ENCODE measurements around the gene CD180.

CD180 gene

DNA sequence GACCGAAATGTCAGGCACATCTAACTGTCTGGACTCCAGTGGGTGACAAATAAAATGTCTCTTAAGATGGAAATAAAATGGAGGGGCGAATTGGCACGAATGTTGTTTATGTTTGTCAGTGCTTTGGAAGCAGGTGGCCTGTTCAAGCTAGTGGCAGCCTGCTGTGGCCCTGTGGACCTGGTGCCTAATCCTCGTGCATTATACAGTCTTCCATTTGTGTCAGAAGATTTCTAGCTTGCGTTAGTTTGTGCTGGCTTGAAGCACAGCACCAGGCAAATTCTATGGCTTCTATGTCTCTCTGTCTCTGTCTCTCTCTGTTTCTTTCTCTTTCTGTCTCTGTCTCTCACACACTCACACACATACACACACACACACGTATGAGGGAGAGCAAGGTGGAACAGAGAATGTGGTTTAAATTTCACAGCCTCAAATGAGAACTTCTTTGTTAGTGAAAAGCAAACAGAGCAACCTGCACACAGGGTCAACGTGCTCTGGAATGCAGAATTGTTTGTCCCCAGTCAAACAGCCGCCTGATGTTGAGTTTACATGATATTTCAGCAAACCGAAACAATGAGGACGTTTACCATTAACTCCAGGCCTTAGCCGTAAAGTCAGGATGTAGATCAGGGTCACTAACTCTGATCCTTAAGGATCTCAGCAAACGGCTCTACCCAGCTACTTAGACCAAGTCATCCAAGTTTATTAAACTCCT lies 39.0 kb upstream of the CD180 start:
- TF ChIP-seq, protein P1, sequence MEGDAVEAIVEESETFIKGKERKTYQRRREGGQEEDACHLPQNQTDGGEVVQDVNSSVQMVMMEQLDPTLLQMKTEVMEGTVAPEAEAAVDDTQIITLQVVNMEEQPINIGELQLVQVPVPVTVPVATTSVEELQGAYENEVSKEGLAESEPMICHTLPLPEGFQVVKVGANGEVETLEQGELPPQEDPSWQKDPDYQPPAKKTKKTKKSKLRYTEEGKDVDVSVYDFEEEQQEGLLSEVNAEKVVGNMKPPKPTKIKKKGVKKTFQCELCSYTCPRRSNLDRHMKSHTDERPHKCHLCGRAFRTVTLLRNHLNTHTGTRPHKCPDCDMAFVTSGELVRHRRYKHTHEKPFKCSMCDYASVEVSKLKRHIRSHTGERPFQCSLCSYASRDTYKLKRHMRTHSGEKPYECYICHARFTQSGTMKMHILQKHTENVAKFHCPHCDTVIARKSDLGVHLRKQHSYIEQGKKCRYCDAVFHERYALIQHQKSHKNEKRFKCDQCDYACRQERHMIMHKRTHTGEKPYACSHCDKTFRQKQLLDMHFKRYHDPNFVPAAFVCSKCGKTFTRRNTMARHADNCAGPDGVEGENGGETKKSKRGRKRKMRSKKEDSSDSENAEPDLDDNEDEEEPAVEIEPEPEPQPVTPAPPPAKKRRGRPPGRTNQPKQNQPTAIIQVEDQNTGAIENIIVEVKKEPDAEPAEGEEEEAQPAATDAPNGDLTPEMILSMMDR (IDR thresholded peaks at IDR 0.05; ENCODE audit: low read depth, low read length, poor library complexity, severe bottlenecking), result no peak
- no peak for TF ChIP-seq EZH2phosphoT487 (IDR thresholded peaks at IDR 0.05; ENCODE audit: borderline replicate concordance, low read length)
- Histone ChIP-seq H4K20me1 (ENCODE audit: control insufficient read depth, insufficient read depth, low read depth, low read length) (no peaks in the 10 kb centered on the region), H3K4me1 (ENCODE audit: control insufficient read depth, low read length) (no peaks in the 10 kb centered on the region), H3K4me2 (ENCODE audit: low read length) (no peak overlapping the region), H3F3A (ENCODE audit: control insufficient read depth, insufficient read depth) (no peaks in the 10 kb centered on the region), H3K9me3 (ENCODE audit: control insufficient read depth, insufficient read depth, low read length) (no peaks in the 10 kb centered on the region), H3K36me3 (ENCODE audit: control insufficient read depth, low read length) (no peaks in the 10 kb centered on the region), H3K79me2 (ENCODE audit: control insufficient read depth, low read length) (no peaks in the 10 kb centered on the region), H3K27me3 (ENCODE audit: control insufficient read depth, low read length) (peaks cover 27% of the 10 kb centered on the region), H3K27ac (ENCODE audit: low read depth, low read length) (no peak overlapping the region), H3K4me3 (ENCODE audit: low read length) (no peak overlapping the region), H3K9me2 (replicated peaks; ENCODE audit: control insufficient read depth, low read length) (no peaks in the 10 kb centered on the region)

DNA sequence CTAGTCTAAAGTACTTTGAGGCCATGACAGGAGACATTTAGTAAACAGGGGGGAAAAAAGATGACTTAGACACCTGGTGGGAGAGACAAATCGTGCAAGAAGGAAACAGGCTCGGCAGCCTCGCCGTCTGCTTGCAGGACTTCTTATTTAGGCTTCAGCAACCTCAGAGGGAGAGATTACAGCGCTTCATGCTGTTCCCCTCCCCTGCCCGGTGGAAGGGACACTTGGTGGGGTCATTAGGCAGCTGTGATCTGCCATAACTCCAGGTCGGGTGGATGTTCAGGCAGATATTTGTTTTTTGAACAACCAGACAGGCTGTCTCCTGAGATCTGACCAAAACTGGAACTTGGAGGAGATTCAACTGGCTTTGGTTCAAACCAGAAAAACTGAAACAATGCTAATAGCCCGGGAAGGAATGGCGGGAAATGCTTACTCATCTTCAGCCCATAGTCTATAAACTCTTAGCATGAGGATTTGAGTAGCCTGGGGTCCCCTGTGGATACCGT lies 38.1 kb upstream of the CD180 start:
- Histone ChIP-seq H3K27me3 (ENCODE audit: control insufficient read depth, low read length) (peaks cover 27% of the 10 kb centered on the region), H3K9me3 (ENCODE audit: control insufficient read depth, insufficient read depth, low read length) (no peaks in the 10 kb centered on the region), H4K20me1 (ENCODE audit: control insufficient read depth, insufficient read depth, low read depth, low read length) (no peaks in the 10 kb centered on the region), H3K36me3 (ENCODE audit: control insufficient read depth, low read length) (no peaks in the 10 kb centered on the region), H3K4me2 (ENCODE audit: low read length) (no peak overlapping the region), H3K4me3 (ENCODE audit: low read length) (no peak overlapping the region), H3K4me1 (ENCODE audit: control insufficient read depth, low read length) (no peaks in the 10 kb centered on the region), H3K79me2 (ENCODE audit: control insufficient read depth, low read length) (no peaks in the 10 kb centered on the region), H3K27ac (ENCODE audit: low read depth, low read length) (no peak overlapping the region), H3F3A (ENCODE audit: control insufficient read depth, insufficient read depth) (no peaks in the 10 kb centered on the region), H3K9me2 (replicated peaks; ENCODE audit: control insufficient read depth, low read length) (no peaks in the 10 kb centered on the region)
- TF ChIP-seq, protein P1 (IDR thresholded peaks at IDR 0.05; ENCODE audit: low read depth, low read length, poor library complexity, severe bottlenecking), result no peak
- no peak for TF ChIP-seq EZH2phosphoT487 (IDR thresholded peaks at IDR 0.05; ENCODE audit: borderline replicate concordance, low read length)

DNA sequence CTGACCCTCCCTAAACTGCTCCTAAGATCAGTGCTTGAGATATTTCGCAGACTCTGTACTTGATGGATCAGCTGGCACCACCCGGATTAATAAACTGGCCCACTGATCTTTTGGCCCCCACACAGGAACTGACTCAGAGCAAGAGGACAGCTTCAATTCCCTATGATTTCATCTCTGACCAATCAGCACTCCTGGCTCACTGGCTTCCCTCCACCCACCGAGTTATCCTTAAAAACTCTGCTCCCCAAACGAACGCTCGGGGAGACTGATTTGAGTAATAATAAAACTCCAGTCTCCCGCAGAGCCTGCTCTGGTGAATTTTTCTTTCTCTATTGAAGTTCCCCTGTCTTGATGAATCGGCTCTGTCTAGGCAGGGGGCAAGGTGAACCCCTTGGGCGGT lies 36.5 kb upstream of the CD180 start:
- H3K4me3 ChIP-seq (ENCODE audit: low read length), result no peak overlapping the region
- TF ChIP-seq, protein P1 (IDR thresholded peaks at IDR 0.05; ENCODE audit: low read depth, low read length, poor library complexity, severe bottlenecking), result no peak
- TF ChIP-seq EZH2phosphoT487 (IDR thresholded peaks at IDR 0.05; ENCODE audit: borderline replicate concordance, low read length), result no peak
- H3K36me3 ChIP-seq (ENCODE audit: control insufficient read depth, low read length), result no peaks in the 10 kb centered on the region
- peaks cover 27% of the 10 kb centered on the region for H3K27me3 ChIP-seq (ENCODE audit: control insufficient read depth, low read length)
- H3K79me2 ChIP-seq (ENCODE audit: control insufficient read depth, low read length), result no peaks in the 10 kb centered on the region
- no peaks in the 10 kb centered on the region for H4K20me1 ChIP-seq (ENCODE audit: control insufficient read depth, insufficient read depth, low read depth, low read length)
- no peaks in the 10 kb centered on the region for H3K9me2 ChIP-seq (replicated peaks; ENCODE audit: control insufficient read depth, low read length)
- no peak overlapping the region for H3K27ac ChIP-seq (ENCODE audit: low read depth, low read length)
- H3K4me1 ChIP-seq (ENCODE audit: control insufficient read depth, low read length), result no peaks in the 10 kb centered on the region
- no peaks in the 10 kb centered on the region for H3F3A ChIP-seq (ENCODE audit: control insufficient read depth, insufficient read depth)
- no peaks in the 10 kb centered on the region for H3K9me3 ChIP-seq (ENCODE audit: control insufficient read depth, insufficient read depth, low read length)
- H3K4me2 ChIP-seq (ENCODE audit: low read length), result no peak overlapping the region

Data from DOHH2 (cell line).